Measurements from ENCODE around the gene KRT75.

Gene KRT75

GRCh38 chr12:52390739-52391617 lies 43.2 kb downstream of the KRT75 start:
- TF ChIP-seq ZBTB7A (IDR thresholded peaks at IDR 0.05; ENCODE audit: low read depth) (no peak), EGR1 (IDR thresholded peaks at IDR 0.05) (no peak), RAD21 (IDR thresholded peaks at IDR 0.05; ENCODE audit: low read depth) (peak; percentile 82), NFIC (IDR thresholded peaks at IDR 0.05) (no peak), EP300 (IDR thresholded peaks at IDR 0.05; ENCODE audit: borderline replicate concordance) (no peak), CEBPB (IDR thresholded peaks at IDR 0.05) (no peak), REST (IDR thresholded peaks at IDR 0.05; ENCODE audit: low read depth) (no peak), TEAD4 (IDR thresholded peaks at IDR 0.05) (peak; percentile 41; the same call in 1 of the 2 replicates), MAX (IDR thresholded peaks at IDR 0.05) (no peak), TCF12 (IDR thresholded peaks at IDR 0.05; ENCODE audit: low read depth) (no peak), CREB1 (IDR thresholded peaks at IDR 0.05; ENCODE audit: low read depth) (no peak)

GRCh38 chr12:52389313-52390207 lies 44.6 kb downstream of the KRT75 start:
- TF ChIP-seq EGR1 (IDR thresholded peaks at IDR 0.05), result no peak
- TF ChIP-seq RAD21 (IDR thresholded peaks at IDR 0.05; ENCODE audit: low read depth), result no peak
- TF ChIP-seq MAX (IDR thresholded peaks at IDR 0.05), result no peak
- no peak for TF ChIP-seq TCF12 (IDR thresholded peaks at IDR 0.05; ENCODE audit: low read depth)
- no peak for TF ChIP-seq EP300 (IDR thresholded peaks at IDR 0.05; ENCODE audit: borderline replicate concordance)
- no peak for TF ChIP-seq ZBTB7A (IDR thresholded peaks at IDR 0.05; ENCODE audit: low read depth)
- TF ChIP-seq FOXM1 (IDR thresholded peaks at IDR 0.05; ENCODE audit: borderline replicate concordance, low read depth), result no peak

- TF ChIP-seq RAD21 (IDR thresholded peaks at IDR 0.05; ENCODE audit: low read depth) (no peak), EP300 (IDR thresholded peaks at IDR 0.05; ENCODE audit: borderline replicate concordance) (no peak), TAF1 (IDR thresholded peaks at IDR 0.05; ENCODE audit: low read depth) (no peak), REST (IDR thresholded peaks at IDR 0.05; ENCODE audit: low read depth) (no peak), YY1 (IDR thresholded peaks at IDR 0.05; ENCODE audit: low read depth) (no peak), MAX (IDR thresholded peaks at IDR 0.05) (no peak), TCF12 (IDR thresholded peaks at IDR 0.05; ENCODE audit: low read depth) (no peak)
Observed at GRCh38 chr12:52387859-52388258, 46.3 kb downstream of the KRT75 start.

- TF ChIP-seq TAF1 (IDR thresholded peaks at IDR 0.05; ENCODE audit: low read depth) (no peak), TEAD4 (IDR thresholded peaks at IDR 0.05) (no peak), EP300 (IDR thresholded peaks at IDR 0.05; ENCODE audit: borderline replicate concordance) (no peak)
Observed at GRCh38 chr12:52385226-52385702, 48.9 kb downstream of the KRT75 start, which contains the start of gene KRT84. Gene KRT84, minus strand, starts transcription at chr12:52385652. Its CDS starts 67 bp downstream, at chr12:52385585.

GRCh38 chr12:52383331-52383730 lies 50.8 kb downstream of the KRT75 start:
- TF ChIP-seq EP300 (IDR thresholded peaks at IDR 0.05; ENCODE audit: borderline replicate concordance), result no peak

- no peak for TF ChIP-seq TCF12 (IDR thresholded peaks at IDR 0.05; ENCODE audit: low read depth)
- no peak for TF ChIP-seq TEAD4 (IDR thresholded peaks at IDR 0.05)
- TF ChIP-seq NFIC (IDR thresholded peaks at IDR 0.05), result no peak
- no peak for TF ChIP-seq CREB1 (IDR thresholded peaks at IDR 0.05; ENCODE audit: low read depth)
- no peak for TF ChIP-seq YY1 (IDR thresholded peaks at IDR 0.05; ENCODE audit: low read depth)
- no peak for TF ChIP-seq FOXM1 (IDR thresholded peaks at IDR 0.05; ENCODE audit: borderline replicate concordance, low read depth)
- TF ChIP-seq RAD21 (IDR thresholded peaks at IDR 0.05; ENCODE audit: low read depth), result no peak
- no peak for TF ChIP-seq EP300 (IDR thresholded peaks at IDR 0.05; ENCODE audit: borderline replicate concordance)
- TF ChIP-seq REST (IDR thresholded peaks at IDR 0.05; ENCODE audit: low read depth), result no peak
Observed at GRCh38 chr12:52382854-52383253, 51.3 kb downstream of the KRT75 start.

All from Ishikawa (cell line).